Measurements from ENCODE around the gene CACUL1. TPM values are rescaled to one million over a fixed set of nuclear protein-coding genes. Genes with fewer than 3 reads are reported as not detected.

CACUL1 gene
- total RNA-seq, 1 donor from 2014 or later, result 32.1 TPM

DNA sequence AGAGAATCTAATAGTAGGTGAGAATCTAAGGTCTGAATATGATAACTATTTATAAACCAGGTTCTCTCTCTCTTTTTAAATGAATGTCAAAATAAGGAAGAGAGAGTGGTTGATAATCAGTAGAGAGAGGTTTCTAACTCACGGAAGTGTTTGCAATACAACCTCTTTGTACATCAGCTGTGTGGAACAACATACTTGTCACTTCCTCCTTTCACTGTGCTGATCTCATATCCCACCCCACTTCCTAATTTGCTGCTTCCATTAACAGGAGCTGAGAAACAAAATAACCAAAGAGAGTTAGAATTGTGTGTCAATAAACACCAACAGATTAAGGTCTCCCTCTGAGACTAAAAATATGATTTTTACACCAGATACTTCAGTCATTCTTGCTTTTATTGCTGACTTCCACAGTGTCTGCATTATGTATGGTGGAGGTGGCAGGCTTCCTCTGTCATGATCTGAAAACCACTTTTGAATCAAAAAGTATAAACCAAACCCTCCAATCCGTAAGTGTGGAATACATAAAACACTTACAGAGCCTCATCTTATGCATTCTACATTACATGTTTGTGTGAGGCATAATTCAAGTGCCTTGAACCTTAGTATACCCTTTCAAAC lies 25.0 kb downstream of the CACUL1 start:
- no peak for DNase-seq (ENCODE audit: low spot score)
- Mint-ChIP-seq H3K27ac (ENCODE audit: unreplicated experiment) (peak overlapping the region; percentile 5), H3K4me1 (ENCODE audit: low read depth) (peaks cover 42% of the 10 kb centered on the region), H3K4me3 (ENCODE audit: unreplicated experiment) (no peak overlapping the region), H3K36me3 (ENCODE audit: low read depth) (no peaks in the 10 kb centered on the region), H3K27me3 (ENCODE audit: low read depth) (no peaks in the 10 kb centered on the region), H3K9me3 (ENCODE audit: low read depth) (no peaks in the 10 kb centered on the region)
- TF ChIP-seq, protein P1, sequence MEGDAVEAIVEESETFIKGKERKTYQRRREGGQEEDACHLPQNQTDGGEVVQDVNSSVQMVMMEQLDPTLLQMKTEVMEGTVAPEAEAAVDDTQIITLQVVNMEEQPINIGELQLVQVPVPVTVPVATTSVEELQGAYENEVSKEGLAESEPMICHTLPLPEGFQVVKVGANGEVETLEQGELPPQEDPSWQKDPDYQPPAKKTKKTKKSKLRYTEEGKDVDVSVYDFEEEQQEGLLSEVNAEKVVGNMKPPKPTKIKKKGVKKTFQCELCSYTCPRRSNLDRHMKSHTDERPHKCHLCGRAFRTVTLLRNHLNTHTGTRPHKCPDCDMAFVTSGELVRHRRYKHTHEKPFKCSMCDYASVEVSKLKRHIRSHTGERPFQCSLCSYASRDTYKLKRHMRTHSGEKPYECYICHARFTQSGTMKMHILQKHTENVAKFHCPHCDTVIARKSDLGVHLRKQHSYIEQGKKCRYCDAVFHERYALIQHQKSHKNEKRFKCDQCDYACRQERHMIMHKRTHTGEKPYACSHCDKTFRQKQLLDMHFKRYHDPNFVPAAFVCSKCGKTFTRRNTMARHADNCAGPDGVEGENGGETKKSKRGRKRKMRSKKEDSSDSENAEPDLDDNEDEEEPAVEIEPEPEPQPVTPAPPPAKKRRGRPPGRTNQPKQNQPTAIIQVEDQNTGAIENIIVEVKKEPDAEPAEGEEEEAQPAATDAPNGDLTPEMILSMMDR (IDR thresholded peaks at IDR 0.05), result no peak

DNA sequence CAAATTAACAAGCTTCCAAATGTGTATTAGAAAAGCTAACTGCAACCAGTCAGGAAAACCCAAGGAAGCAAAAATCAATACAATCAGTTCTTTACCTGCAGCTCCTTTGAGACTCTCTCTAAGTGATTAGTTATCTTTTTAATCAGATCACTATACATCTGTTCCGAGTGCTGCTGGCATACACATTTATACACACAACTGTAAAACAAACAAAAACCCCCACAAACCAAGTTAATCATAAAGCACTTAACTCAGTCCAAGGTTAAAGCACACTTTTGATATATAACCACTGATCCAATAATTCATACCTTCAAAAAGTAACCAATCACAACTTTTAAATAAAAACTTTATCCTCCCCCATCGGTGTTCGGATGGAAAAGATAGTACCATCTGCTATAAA lies 25.6 kb downstream of the CACUL1 start:
- H3K36me3 Mint-ChIP-seq (ENCODE audit: low read depth), result no peaks in the 10 kb centered on the region
- H3K9me3 Mint-ChIP-seq (ENCODE audit: low read depth), result no peaks in the 10 kb centered on the region
- H3K27me3 Mint-ChIP-seq (ENCODE audit: low read depth), result no peaks in the 10 kb centered on the region
- H3K27ac Mint-ChIP-seq (ENCODE audit: unreplicated experiment), result peak overlapping the region; percentile 5
- H3K4me3 Mint-ChIP-seq (ENCODE audit: unreplicated experiment), result no peak overlapping the region
- no peak for DNase-seq (ENCODE audit: low spot score)
- peaks cover 42% of the 10 kb centered on the region for H3K4me1 Mint-ChIP-seq (ENCODE audit: low read depth)
- TF ChIP-seq, protein P1 (IDR thresholded peaks at IDR 0.05), result no peak

DNA sequence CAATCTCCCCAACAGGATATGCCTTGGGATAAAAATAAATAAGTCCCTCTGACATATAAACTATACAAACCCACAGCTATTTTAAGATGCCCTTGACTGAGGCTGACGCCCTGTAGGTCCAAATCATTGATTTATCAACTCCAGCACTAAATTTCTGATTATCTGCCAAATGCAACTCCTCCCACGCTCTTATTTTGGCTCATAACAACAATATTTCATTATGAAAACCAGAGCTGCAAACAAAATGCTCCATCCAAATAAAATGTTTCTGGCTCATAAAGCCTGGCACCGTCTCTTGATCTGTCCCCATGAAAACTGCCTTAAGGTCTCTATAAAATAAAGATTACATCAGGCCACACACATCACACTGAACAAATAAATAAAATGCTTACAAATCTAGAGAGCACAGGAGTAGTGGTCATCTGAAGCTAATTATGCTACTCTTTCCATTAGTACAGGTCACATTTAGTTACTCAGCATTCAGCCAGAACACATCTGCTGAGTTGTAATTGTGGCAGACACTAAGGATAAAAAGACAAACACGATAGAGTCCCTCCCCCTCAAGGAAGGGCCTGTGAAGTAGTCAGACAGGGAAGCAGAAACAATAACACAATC lies 28.8 kb downstream of the CACUL1 start:
- Mint-ChIP-seq H3K9me3 (ENCODE audit: low read depth) (no peaks in the 10 kb centered on the region), H3K27me3 (ENCODE audit: low read depth) (no peaks in the 10 kb centered on the region), H3K27ac (ENCODE audit: unreplicated experiment) (peak overlapping the region; percentile 55), H3K4me3 (ENCODE audit: unreplicated experiment) (no peak overlapping the region), H3K4me1 (ENCODE audit: low read depth) (peaks cover 41% of the 10 kb centered on the region), H3K36me3 (ENCODE audit: low read depth) (no peaks in the 10 kb centered on the region)
- DNase-seq (ENCODE audit: low spot score), result no peak
- TF ChIP-seq, protein P1 (IDR thresholded peaks at IDR 0.05), result no peak

DNA sequence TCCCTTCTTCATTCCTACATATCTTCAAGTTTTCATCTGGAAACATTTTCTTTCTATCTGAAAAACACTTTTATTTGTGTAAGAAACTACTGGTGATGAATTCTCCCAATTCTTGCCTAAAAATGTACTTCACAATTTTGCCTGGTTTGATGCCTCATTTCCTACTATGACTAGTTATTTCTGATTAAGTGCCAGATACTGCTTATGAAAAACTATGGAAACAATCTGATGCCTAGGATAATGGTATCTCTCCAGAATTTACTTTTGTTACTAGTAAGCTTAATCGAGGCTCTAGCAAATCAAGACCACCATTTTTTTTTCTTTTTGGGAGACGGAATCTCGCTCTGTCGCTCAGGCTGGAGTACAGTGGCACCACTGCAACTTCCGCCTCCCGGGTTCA lies 31.3 kb downstream of the CACUL1 start:
- TF ChIP-seq, protein P1 (IDR thresholded peaks at IDR 0.05), result no peak
- H3K4me1 Mint-ChIP-seq (ENCODE audit: low read depth), result peaks cover 52% of the 10 kb centered on the region
- no peaks in the 10 kb centered on the region for H3K27me3 Mint-ChIP-seq (ENCODE audit: low read depth)
- H3K4me3 Mint-ChIP-seq (ENCODE audit: unreplicated experiment), result no peak overlapping the region
- DNase-seq (ENCODE audit: low spot score), result no peak
- peak overlapping the region; percentile 4 for H3K27ac Mint-ChIP-seq (ENCODE audit: unreplicated experiment)
- no peaks in the 10 kb centered on the region for H3K36me3 Mint-ChIP-seq (ENCODE audit: low read depth)
- H3K9me3 Mint-ChIP-seq (ENCODE audit: low read depth), result no peaks in the 10 kb centered on the region

DNA sequence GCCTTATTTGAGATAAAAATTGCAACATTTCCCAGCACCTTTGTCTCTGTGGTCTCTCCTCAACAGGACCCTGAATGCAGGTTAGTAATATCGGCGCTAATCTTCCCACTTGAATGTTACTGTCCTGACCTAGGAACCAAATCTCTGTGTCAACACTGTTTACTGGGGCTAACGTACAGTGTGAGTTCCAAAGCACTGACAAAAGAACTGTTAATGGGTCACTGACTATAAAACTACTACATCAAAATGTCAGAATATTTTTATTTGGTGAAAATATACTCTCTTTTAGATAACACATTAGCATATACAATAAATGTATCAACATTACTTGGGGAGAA lies 33.3 kb downstream of the CACUL1 start:
- Mint-ChIP-seq H3K4me3 (ENCODE audit: unreplicated experiment) (no peak overlapping the region), H3K27me3 (ENCODE audit: low read depth) (no peaks in the 10 kb centered on the region), H3K27ac (ENCODE audit: unreplicated experiment) (no peak overlapping the region), H3K36me3 (ENCODE audit: low read depth) (no peaks in the 10 kb centered on the region), H3K4me1 (ENCODE audit: low read depth) (peaks cover 55% of the 10 kb centered on the region), H3K9me3 (ENCODE audit: low read depth) (no peaks in the 10 kb centered on the region)
- no peak for DNase-seq (ENCODE audit: low spot score)
- TF ChIP-seq, protein P1 (IDR thresholded peaks at IDR 0.05), result no peak
